ENCODE data around the gene ATOSA.

Gene ATOSA

GRCh38 chr15:52645916-52646315 is 33.3 kb downstream of the ATOSA start:
- no peak for DNase-seq

GRCh38 chr15:52642386-52643361 is 36.5 kb downstream of the ATOSA start:
- DNase-seq = no peak

GRCh38 chr15:52636459-52636858 is 42.7 kb downstream of the ATOSA start:
- no peak for DNase-seq

- no peak for DNase-seq
These were observed 43.3 kb downstream of the ATOSA start for GRCh38 chr15:52635908-52636307.
